ENCODE results near the gene GYG2. TPM values are rescaled to one million over a fixed set of nuclear protein-coding genes. Genes with fewer than 3 reads are reported as not detected.
"Not testable (repeated sequence)": the region's sequence is repeated elsewhere in the genome, so short reads cannot be mapped to it uniquely, and the experiment has no call there.

GYG2 gene
- total RNA-seq, 2 donors from 2014 or later = 52.6 to 108 TPM

DNA sequence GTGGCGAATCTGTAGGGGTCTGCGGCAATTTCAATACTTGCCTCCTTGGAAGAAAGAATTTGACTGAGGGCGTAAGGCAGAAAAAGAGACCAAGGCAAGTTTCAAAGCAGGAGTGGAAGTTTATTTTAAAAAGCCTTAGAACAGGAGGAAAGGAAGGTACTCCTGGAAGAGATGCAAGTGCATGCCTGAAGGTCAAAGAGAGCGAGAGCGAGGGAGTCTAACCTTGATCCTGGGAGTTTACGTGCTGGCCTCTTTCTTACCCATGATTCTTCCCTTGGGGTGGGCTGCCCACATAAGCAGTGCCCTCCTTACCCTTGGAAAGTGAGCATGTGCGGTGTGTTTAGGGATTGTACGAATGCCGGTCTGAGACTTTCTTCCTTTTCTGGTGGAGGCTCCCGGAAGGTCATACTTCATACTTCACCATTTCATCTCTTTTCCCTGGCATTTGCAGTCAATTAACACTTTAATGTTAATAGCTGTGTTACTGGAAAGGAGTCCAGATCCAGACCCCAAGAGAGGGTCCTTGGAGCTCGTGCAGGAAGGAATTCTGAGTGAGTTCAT is 60.4 kb downstream of the GYG2 start:
- peaks cover 43% of the 10 kb centered on the region for H3K36me3 Mint-ChIP-seq (ENCODE audit: low read depth)
- no peaks in the 10 kb centered on the region for H3K9me3 Mint-ChIP-seq
- Histone ChIP-seq H3K27me3 (ENCODE audit: control insufficient read depth, insufficient read depth, low read length, poor library complexity, severe bottlenecking) (no peaks in the 10 kb centered on the region), H3K27ac (ENCODE audit: low read depth, low read length) (no peak overlapping the region), H3K36me3 (ENCODE audit: control insufficient read depth, insufficient read depth, low read length) (peaks cover 15% of the 10 kb centered on the region), H3K4me1 (ENCODE audit: control insufficient read depth, insufficient read depth, low read length) (no peaks in the 10 kb centered on the region), H3K9ac (ENCODE audit: extremely low read depth, low read length, poor library complexity, severe bottlenecking) (no peak overlapping the region), H3K9me3 (ENCODE audit: control insufficient read depth, low read length) (no peaks in the 10 kb centered on the region), H3K4me3 (ENCODE audit: low read length) (no peak overlapping the region)
- peaks cover 38% of the 10 kb centered on the region for H3K4me1 Mint-ChIP-seq
- H3K27ac Mint-ChIP-seq = peak overlapping the region; percentile 96
- TF ChIP-seq CTCF (conservative IDR thresholded peaks at IDR 0.05) = no peak
- peak; percentile 47 for DNase-seq
- no peak overlapping the region for H3K4me3 Mint-ChIP-seq
- 83 to 92% methylated on average over 4 to 11 of the region's 11 CpGs for WGBS, 2 experiments (ENCODE audit: insufficient coverage in 1 of 2, insufficient read length in 1 of 2)
- H3K27me3 Mint-ChIP-seq (ENCODE audit: insufficient read depth) = no peaks in the 10 kb centered on the region

GRCh38 chrX:2889706-2890490 is 61.2 kb downstream of the GYG2 start:
- WGBS, 2 experiments (ENCODE audit: insufficient coverage in 1 of 2, insufficient read length in 1 of 2) = 22 to 37% methylated on average over 6 to 14 of the region's 15 CpGs
- H3K4me1 Mint-ChIP-seq = peaks cover 44% of the 10 kb centered on the region
- peak overlapping the region; percentile 80 for H3K9ac ChIP-seq (ENCODE audit: extremely low read depth, low read length, poor library complexity, severe bottlenecking)

GRCh38 chrX:2890536-2891460 is 62.1 kb downstream of the GYG2 start:
- H3K27me3 ChIP-seq (ENCODE audit: control insufficient read depth, insufficient read depth, low read length, poor library complexity, severe bottlenecking); H3K9me3 Mint-ChIP-seq; H3K27me3 Mint-ChIP-seq (ENCODE audit: insufficient read depth); H3K9me3 ChIP-seq (ENCODE audit: control insufficient read depth, low read length); H3K4me1 ChIP-seq (ENCODE audit: control insufficient read depth, insufficient read depth, low read length): not testable (repeated sequence)
- Histone ChIP-seq H3K4me3 (ENCODE audit: low read length) (peak overlapping the region; percentile 73), H3K9ac (ENCODE audit: extremely low read depth, low read length, poor library complexity, severe bottlenecking) (peak overlapping the region; percentile 92), H3K36me3 (ENCODE audit: control insufficient read depth, insufficient read depth, low read length) (peaks cover 22% of the 10 kb centered on the region), H3K27ac (ENCODE audit: low read depth, low read length) (peak overlapping the region; percentile 68)
- 48 to 67% methylated on average over 7 to 12 of the region's 22 CpGs for WGBS, 2 experiments (ENCODE audit: insufficient coverage in 1 of 2, insufficient read length in 1 of 2)
- DNase-seq = peak; percentile 44
- Mint-ChIP-seq H3K4me3 (peak overlapping the region; percentile 43), H3K36me3 (ENCODE audit: low read depth) (peaks cover 36% of the 10 kb centered on the region), H3K27ac (peak overlapping the region; percentile 96), H3K4me1 (peaks cover 47% of the 10 kb centered on the region)

More at GRCh38 chrX:2889706-2890490, 61.2 kb downstream of the GYG2 start:
- not testable (repeated sequence) for H3K27me3 ChIP-seq (ENCODE audit: control insufficient read depth, insufficient read depth, low read length, poor library complexity, severe bottlenecking); H3K27me3 Mint-ChIP-seq (ENCODE audit: insufficient read depth); H3K4me1 ChIP-seq (ENCODE audit: control insufficient read depth, insufficient read depth, low read length); H3K9me3 Mint-ChIP-seq; H3K9me3 ChIP-seq (ENCODE audit: control insufficient read depth, low read length)
- Histone ChIP-seq H3K36me3 (ENCODE audit: control insufficient read depth, insufficient read depth, low read length) (peaks cover 18% of the 10 kb centered on the region), H3K27ac (ENCODE audit: low read depth, low read length) (peak overlapping the region; percentile 68), H3K4me3 (ENCODE audit: low read length) (peak overlapping the region; percentile 58)
- TF ChIP-seq CTCF (conservative IDR thresholded peaks at IDR 0.05) = peak; percentile 81
- DNase-seq = peak; percentile 90
- Mint-ChIP-seq H3K4me3 (peak overlapping the region; percentile 43), H3K27ac (peak overlapping the region; percentile 96), H3K36me3 (ENCODE audit: low read depth) (peaks cover 37% of the 10 kb centered on the region)
